SK-N-SH treated with all-trans-retinoic acid at 6 μM for 48 hours (cell line): ENCODE data around the gene OR6C6.

ENCODE experiments used
- ATAC-seq: fragments of 200-7000 bp; cut with Tn5 transposase; 3 replicates; pipeline ENCODE4 v1.9.1; 2020; ENCODE audit warnings: mild to moderate bottlenecking, moderate library complexity
- ARNTL ChIP-seq: fragments of 450-650 bp; formaldehyde crosslinking; IDR thresholded peaks from 2 replicates; pipeline ENCODE4 v1.5.0; 2020; ENCODE audit warnings: low read depth, mild to moderate bottlenecking, moderate library complexity, borderline replicate concordance
- BACH2 ChIP-seq: fragments of 250-450 bp; sonication (Bioruptor Pico); IDR thresholded peaks from 2 replicates; pipeline ENCODE4 v1.9.0; 2021; ENCODE audit warnings: mild to moderate bottlenecking, borderline replicate concordance
- CREB5 ChIP-seq: fragments of 250-450 bp; sonication (Bioruptor Pico); IDR thresholded peaks from 2 replicates; pipeline ENCODE4 v1.5.1; 2020; ENCODE audit warnings: low read depth, mild to moderate bottlenecking, moderate library complexity
- CSDC2 ChIP-seq: fragments of 250-450 bp; sonication (Bioruptor Pico); IDR thresholded peaks from 2 replicates; pipeline ENCODE4 v1.5.0; 2020; ENCODE audit warnings: mild to moderate bottlenecking, moderate library complexity
- CSRNP3 ChIP-seq: fragments of 250-450 bp; sonication (Bioruptor Pico); IDR thresholded peaks from 2 replicates; pipeline ENCODE4 v1.5.1; 2021; ENCODE audit warnings: mild to moderate bottlenecking, moderate library complexity
- GLIS3 ChIP-seq: fragments of 250-450 bp; sonication (Bioruptor Pico); IDR thresholded peaks from 2 replicates; pipeline ENCODE4 v1.5.0; 2020; ENCODE audit warnings: mild to moderate bottlenecking, moderate library complexity
- ISL1 ChIP-seq: fragments of 250-450 bp; sonication (Bioruptor Pico); IDR thresholded peaks from 2 replicates; pipeline ENCODE4 v2.1.2; 2022; ENCODE audit warnings: mild to moderate bottlenecking, moderate library complexity
- PATZ1 ChIP-seq: fragments of 250-450 bp; sonication (Bioruptor Pico); IDR thresholded peaks from 2 replicates; pipeline ENCODE4 v1.8.0; 2020; ENCODE audit warnings: mild to moderate bottlenecking, moderate library complexity, borderline replicate concordance
- PPARA ChIP-seq: fragments of 250-450 bp; sonication (Bioruptor Pico); IDR thresholded peaks from 2 replicates; pipeline ENCODE4 v1.5.0; 2020; ENCODE audit warnings: mild to moderate bottlenecking, borderline replicate concordance
- RARB ChIP-seq: fragments of 250-450 bp; sonication (Bioruptor Pico); IDR thresholded peaks from 2 replicates; pipeline ENCODE4 v1.8.0; 2021; ENCODE audit warnings: mild to moderate bottlenecking, moderate library complexity
- SNAI2 ChIP-seq: fragments of 250-450 bp; sonication (Bioruptor Pico); IDR thresholded peaks from 2 replicates; pipeline ENCODE4 v1.5.0; 2020; ENCODE audit warnings: mild to moderate bottlenecking, moderate library complexity
- TCF4 ChIP-seq: fragments of 250-450 bp; sonication (Bioruptor Pico); IDR thresholded peaks from 2 replicates; pipeline ENCODE4 v1.8.0; 2021; ENCODE audit warnings: mild to moderate bottlenecking, moderate library complexity, borderline replicate concordance
- TOX ChIP-seq: fragments of 250-450 bp; sonication (Bioruptor Pico); IDR thresholded peaks from 2 replicates; pipeline ENCODE4 v1.8.0; 2021; ENCODE audit warnings: mild to moderate bottlenecking, moderate library complexity, borderline replicate concordance
- TSHZ2 ChIP-seq: fragments of 250-450 bp; sonication (Bioruptor Pico); IDR thresholded peaks from 2 replicates; pipeline ENCODE4 v1.5.0; 2020; ENCODE audit warnings: mild to moderate bottlenecking, moderate library complexity
- ZC3H10 ChIP-seq: fragments of 250-450 bp; sonication (Bioruptor Pico); IDR thresholded peaks from 2 replicates; pipeline ENCODE4 v1.5.1; 2021; ENCODE audit warnings: mild to moderate bottlenecking, moderate library complexity
- ZFP3 ChIP-seq: fragments of 250-450 bp; sonication (Bioruptor Pico); IDR thresholded peaks from 2 replicates; pipeline ENCODE4 v1.5.0; 2020; ENCODE audit warnings: mild to moderate bottlenecking, moderate library complexity
- ZFP30 ChIP-seq: fragments of 450-650 bp; formaldehyde crosslinking; IDR thresholded peaks from 2 replicates; pipeline ENCODE4 v1.5.0; 2022; ENCODE audit warnings: mild to moderate bottlenecking, moderate library complexity
- ZNF70 ChIP-seq: fragments of 450-650 bp; formaldehyde crosslinking; IDR thresholded peaks from 2 replicates; pipeline ENCODE4 v1.5.0; 2020; ENCODE audit warnings: mild to moderate bottlenecking, moderate library complexity
- ZNF8 ChIP-seq: fragments of 450-650 bp; formaldehyde crosslinking; IDR thresholded peaks from 2 replicates; pipeline ENCODE4 v1.5.0; 2020; ENCODE audit warnings: mild to moderate bottlenecking, moderate library complexity

Gene OR6C6

GRCh38 chr12:55280991-55281390, 15.4 kb downstream of the OR6C6 start:
- TF ChIP-seq TSHZ2 (no peak), BACH2 (CRISPR knock-in tag) (no peak)
- ATAC-seq: no peak

GRCh38 chr12:55258303-55258702, 38.1 kb downstream of the OR6C6 start:
- TF ChIP-seq TCF4: no peak
- no peak for TF ChIP-seq CREB5 (CRISPR knock-in tag)
- no peak for TF ChIP-seq BACH2 (CRISPR knock-in tag)
- no peak for TF ChIP-seq CSDC2
- TF ChIP-seq ZC3H10 (CRISPR knock-in tag): no peak
- no peak for TF ChIP-seq TOX (CRISPR knock-in tag)
- TF ChIP-seq ARNTL (CRISPR knock-in tag): no peak
- TF ChIP-seq CSRNP3: no peak
- no peak for TF ChIP-seq SNAI2
- TF ChIP-seq PATZ1 (CRISPR knock-in tag): no peak
- no peak for TF ChIP-seq TSHZ2
- no peak for TF ChIP-seq ZFP3 (CRISPR knock-in tag)
- TF ChIP-seq RARB (CRISPR knock-in tag): no peak
- no peak for TF ChIP-seq ZNF8 (CRISPR knock-in tag)
- TF ChIP-seq ISL1 (CRISPR knock-in tag): no peak
- TF ChIP-seq GLIS3: no peak
- TF ChIP-seq PPARA (CRISPR knock-in tag): no peak
- TF ChIP-seq ZFP30 (CRISPR knock-in tag): no peak
- ATAC-seq: no peak

GRCh38 chr12:55256831-55257230, 39.5 kb downstream of the OR6C6 start:
- TF ChIP-seq GLIS3: no peak
- no peak for TF ChIP-seq ISL1 (CRISPR knock-in tag)
- no peak for TF ChIP-seq ZFP3 (CRISPR knock-in tag)
- no peak for TF ChIP-seq CREB5 (CRISPR knock-in tag)
- no peak for TF ChIP-seq BACH2 (CRISPR knock-in tag)
- no peak for TF ChIP-seq PPARA (CRISPR knock-in tag)
- TF ChIP-seq ZNF70 (CRISPR knock-in tag): no peak
- no peak for ATAC-seq
